ENCODE data around the gene KRTAP5-2.

KRTAP5-2 gene

DNA sequence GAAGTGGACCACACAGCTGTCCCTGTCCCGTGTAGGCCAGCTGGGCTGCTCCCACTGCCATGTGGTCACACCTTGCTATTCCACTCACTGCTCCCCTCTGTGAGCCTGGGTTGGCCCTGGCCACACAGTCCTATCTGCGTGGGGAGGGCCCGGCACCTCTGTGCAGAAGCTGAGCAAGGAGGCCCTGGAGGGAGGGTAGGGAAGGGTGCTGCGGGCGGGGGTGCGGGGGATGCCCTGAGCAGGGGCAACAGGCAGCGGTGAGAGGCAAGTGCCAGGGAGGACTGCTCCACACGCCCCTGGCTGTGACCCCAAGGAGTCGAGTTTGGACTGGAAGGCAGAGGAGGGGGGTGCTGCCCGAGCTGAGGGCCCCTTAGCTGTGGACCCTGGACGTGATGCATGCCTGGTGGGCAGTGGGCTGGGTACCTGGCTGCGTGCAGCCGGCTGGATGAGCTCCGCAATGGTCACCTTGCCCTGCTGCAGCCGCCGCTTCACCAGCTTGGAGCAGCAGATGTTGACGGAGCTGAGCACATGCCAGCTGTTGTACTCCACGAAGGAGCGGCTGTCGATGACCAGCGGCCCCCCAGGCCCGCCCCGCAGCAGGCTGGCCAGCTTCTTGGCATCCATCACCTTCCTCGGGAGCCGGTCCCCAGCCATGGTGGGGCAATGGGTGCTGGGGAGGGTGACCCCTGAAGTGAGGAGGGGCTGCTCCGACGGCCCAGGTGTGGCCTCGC, 32.8 kb downstream of the KRTAP5-2 start:
- H3K4me1 ChIP-seq (ENCODE audit: insufficient read depth, poor library complexity, severe bottlenecking) = no peaks in the 10 kb centered on the region
- ATAC-seq (ENCODE audit: low read depth) = no peak
- no peaks in the 10 kb centered on the region for H3K9me3 ChIP-seq (ENCODE audit: severe bottlenecking)
- no peak overlapping the region for H3K27ac ChIP-seq (ENCODE audit: poor library complexity, severe bottlenecking)
- TF ChIP-seq CTCF (IDR thresholded peaks at IDR 0.05; ENCODE audit: poor library complexity, severe bottlenecking) = no peak
- H3K4me3 ChIP-seq (ENCODE audit: severe bottlenecking) = no peak overlapping the region
- no peaks in the 10 kb centered on the region for H3K36me3 ChIP-seq (ENCODE audit: low read depth)
- DNase-seq (ENCODE audit: low spot score) = no peak
- H3K27me3 ChIP-seq (ENCODE audit: insufficient read depth, poor library complexity, severe bottlenecking) = no peaks in the 10 kb centered on the region

DNA sequence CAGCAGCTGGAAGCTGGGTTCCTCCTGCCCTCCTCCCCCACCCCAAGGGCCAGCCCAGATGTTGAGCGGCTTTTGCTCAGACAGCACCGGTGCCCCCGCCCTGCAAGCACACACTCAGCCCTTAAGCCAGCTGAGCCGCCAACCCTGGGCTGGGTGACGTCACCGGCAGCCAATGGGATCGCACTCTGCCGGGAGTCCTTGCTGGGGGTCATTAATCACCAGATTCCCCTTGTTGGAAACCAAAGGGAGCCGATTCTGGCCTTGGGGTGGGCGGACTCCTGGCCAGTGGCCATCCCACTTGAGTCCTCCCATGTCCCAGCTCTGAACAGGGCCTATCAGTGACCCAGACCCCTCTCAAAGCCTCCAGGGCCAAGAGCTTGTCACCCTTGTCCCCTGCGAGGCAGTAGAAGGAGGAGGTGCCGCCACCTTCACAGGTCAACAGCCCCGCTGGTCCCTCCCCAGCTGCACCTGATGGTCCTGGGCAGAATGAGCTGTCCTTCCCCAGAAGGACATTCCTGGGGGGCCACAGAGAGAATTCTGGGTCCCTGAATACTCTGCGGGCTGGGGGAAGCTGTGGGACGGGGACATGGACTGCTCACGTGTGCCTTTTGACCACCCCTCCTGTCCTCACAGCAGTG, 33.4 kb downstream of the KRTAP5-2 start:
- no peaks in the 10 kb centered on the region for H3K27me3 ChIP-seq (ENCODE audit: insufficient read depth, poor library complexity, severe bottlenecking)
- H3K36me3 ChIP-seq (ENCODE audit: low read depth) = no peaks in the 10 kb centered on the region
- H3K4me3 ChIP-seq (ENCODE audit: severe bottlenecking) = no peak overlapping the region
- H3K4me1 ChIP-seq (ENCODE audit: insufficient read depth, poor library complexity, severe bottlenecking) = peaks cover 2% of the 10 kb centered on the region
- TF ChIP-seq CTCF (IDR thresholded peaks at IDR 0.05; ENCODE audit: poor library complexity, severe bottlenecking) = no peak
- no peak overlapping the region for H3K27ac ChIP-seq (ENCODE audit: poor library complexity, severe bottlenecking)
- DNase-seq (ENCODE audit: low spot score) (no peak), ATAC-seq (ENCODE audit: low read depth) (no peak)
- no peaks in the 10 kb centered on the region for H3K9me3 ChIP-seq (ENCODE audit: severe bottlenecking)

- no peak for ATAC-seq (ENCODE audit: low read depth)
- Histone ChIP-seq H3K27ac (ENCODE audit: poor library complexity, severe bottlenecking) (no peak overlapping the region), H3K9me3 (ENCODE audit: severe bottlenecking) (no peaks in the 10 kb centered on the region), H3K27me3 (ENCODE audit: insufficient read depth, poor library complexity, severe bottlenecking) (no peaks in the 10 kb centered on the region), H3K36me3 (ENCODE audit: low read depth) (no peaks in the 10 kb centered on the region), H3K4me1 (ENCODE audit: insufficient read depth, poor library complexity, severe bottlenecking) (peaks cover 10% of the 10 kb centered on the region), H3K4me3 (ENCODE audit: severe bottlenecking) (no peak overlapping the region)
- no peak for DNase-seq (ENCODE audit: low spot score)
- no peak for TF ChIP-seq CTCF (IDR thresholded peaks at IDR 0.05; ENCODE audit: poor library complexity, severe bottlenecking)
These were observed 34.2 kb downstream of the KRTAP5-2 start for GRCh38 chr11:1563697-1564534.

DNA sequence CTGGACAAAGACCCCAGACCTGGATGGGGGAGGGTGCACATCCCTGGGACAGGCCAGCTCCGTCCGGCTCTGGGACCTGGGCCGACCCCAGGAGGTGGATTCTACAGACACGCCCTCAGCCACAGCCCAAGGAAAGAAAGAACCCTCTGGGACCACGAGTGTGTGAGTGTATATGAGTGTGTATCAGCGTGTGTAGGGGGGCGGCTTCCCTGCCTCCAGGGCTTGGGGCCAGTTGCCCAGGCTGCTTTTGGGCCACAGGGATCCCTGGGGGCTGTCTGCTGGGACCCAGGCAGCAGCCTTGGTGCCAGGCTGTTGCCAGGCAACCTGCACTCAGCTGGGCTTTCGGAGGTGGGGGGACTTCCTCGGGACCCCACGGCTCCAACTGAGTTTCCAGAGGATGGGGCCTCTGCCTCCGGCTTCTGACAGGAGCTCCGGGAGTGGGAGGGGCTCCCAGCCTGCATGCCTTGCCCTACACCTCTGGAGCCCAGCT, 34.9 kb downstream of the KRTAP5-2 start:
- TF ChIP-seq CTCF (IDR thresholded peaks at IDR 0.05; ENCODE audit: poor library complexity, severe bottlenecking) = no peak
- DNase-seq (ENCODE audit: low spot score) = no peak
- no peaks in the 10 kb centered on the region for H3K36me3 ChIP-seq (ENCODE audit: low read depth)
- H3K9me3 ChIP-seq (ENCODE audit: severe bottlenecking) = no peaks in the 10 kb centered on the region
- H3K27ac ChIP-seq (ENCODE audit: poor library complexity, severe bottlenecking) = no peak overlapping the region
- peaks cover 17% of the 10 kb centered on the region for H3K4me1 ChIP-seq (ENCODE audit: insufficient read depth, poor library complexity, severe bottlenecking)
- ATAC-seq (ENCODE audit: low read depth) = no peak
- no peak overlapping the region for H3K4me3 ChIP-seq (ENCODE audit: severe bottlenecking)
- H3K27me3 ChIP-seq (ENCODE audit: insufficient read depth, poor library complexity, severe bottlenecking) = no peaks in the 10 kb centered on the region
